LNCAP (cell line): Measurements from ENCODE around the gene HNRNPR.

Experiments
- TF ChIP-seq, protein P1 (sequence below): fragments of 450-650 bp; IDR thresholded peaks from 2 replicates; pipeline ENCODE4 v1.5.1; 2017; ENCODE audit warnings: mild to moderate bottlenecking

The HNRNPR gene

GRCh38 chr1:23344987-23345472, 946 bp upstream of the HNRNPR start:
- TF ChIP-seq, protein P1, sequence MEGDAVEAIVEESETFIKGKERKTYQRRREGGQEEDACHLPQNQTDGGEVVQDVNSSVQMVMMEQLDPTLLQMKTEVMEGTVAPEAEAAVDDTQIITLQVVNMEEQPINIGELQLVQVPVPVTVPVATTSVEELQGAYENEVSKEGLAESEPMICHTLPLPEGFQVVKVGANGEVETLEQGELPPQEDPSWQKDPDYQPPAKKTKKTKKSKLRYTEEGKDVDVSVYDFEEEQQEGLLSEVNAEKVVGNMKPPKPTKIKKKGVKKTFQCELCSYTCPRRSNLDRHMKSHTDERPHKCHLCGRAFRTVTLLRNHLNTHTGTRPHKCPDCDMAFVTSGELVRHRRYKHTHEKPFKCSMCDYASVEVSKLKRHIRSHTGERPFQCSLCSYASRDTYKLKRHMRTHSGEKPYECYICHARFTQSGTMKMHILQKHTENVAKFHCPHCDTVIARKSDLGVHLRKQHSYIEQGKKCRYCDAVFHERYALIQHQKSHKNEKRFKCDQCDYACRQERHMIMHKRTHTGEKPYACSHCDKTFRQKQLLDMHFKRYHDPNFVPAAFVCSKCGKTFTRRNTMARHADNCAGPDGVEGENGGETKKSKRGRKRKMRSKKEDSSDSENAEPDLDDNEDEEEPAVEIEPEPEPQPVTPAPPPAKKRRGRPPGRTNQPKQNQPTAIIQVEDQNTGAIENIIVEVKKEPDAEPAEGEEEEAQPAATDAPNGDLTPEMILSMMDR: no peak

DNA sequence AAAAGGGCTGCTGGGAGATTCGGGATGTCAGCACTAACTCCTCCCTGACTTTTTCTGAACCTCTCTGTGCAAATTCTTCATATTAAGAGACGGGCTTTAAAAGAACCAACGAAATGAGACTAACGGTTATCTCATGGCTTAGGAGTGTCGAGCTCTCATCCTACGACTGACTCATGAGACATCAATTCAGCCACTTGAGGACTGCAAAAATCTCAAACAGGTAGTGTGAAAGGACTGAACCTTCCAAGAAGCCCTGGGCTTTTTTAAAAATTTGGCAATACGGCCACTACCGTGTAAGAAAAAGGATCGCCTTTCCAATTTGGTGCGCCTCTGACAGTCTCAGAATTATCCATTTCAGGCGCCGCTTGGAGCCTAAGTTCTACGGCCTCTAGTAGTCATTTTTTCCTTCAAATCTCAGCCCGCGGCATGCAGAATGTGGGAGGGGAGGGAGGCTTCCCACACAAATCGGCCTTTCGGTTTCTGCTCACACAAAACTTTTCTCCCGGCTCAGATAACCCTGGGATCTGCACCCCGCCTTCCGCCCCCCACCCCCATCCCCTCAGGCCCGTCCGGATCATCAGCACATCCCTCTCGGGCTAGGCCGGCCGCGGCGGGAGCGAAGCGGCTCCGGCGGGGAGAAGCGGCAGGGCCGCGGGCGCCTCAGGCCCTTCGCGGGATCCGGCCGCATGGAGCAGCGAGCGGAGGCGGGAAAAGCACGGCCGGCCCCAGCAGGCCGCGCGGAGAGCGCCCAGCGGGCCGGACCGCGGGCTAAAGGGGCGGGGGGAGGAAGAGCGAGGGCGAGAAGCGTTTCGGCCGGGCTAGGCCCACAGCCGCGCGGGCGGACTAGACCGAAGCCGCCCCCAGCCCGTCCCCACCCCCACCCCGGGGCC, 618 bp downstream of the HNRNPR start:
- TF ChIP-seq, protein P1: no peak

- TF ChIP-seq, protein P1: no peak
Measured at GRCh38 chr1:23341931-23342692, 2.0 kb downstream of the HNRNPR start.

DNA sequence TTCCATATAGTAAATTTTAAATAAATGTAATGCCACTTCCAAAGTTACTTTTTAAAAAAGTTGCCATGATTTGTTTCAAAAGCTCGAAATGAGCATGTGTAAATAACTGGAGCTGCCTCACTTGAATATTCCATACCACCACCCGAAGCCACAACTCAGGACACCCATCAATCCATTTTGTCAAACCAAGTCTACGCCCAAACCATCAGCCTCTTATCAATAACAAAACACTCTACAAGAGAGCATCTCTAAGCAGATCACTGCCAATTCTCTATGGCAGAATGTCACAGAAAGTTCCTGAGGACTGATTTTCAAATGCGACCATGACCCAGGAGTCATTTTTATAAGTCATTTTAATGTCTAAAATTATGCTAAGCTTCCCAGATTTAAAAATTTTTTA, 4.5 kb downstream of the HNRNPR start:
- TF ChIP-seq, protein P1: no peak

GRCh38 chr1:23337869-23338268, 6.2 kb downstream of the HNRNPR start:
- TF ChIP-seq, protein P1: no peak

DNA sequence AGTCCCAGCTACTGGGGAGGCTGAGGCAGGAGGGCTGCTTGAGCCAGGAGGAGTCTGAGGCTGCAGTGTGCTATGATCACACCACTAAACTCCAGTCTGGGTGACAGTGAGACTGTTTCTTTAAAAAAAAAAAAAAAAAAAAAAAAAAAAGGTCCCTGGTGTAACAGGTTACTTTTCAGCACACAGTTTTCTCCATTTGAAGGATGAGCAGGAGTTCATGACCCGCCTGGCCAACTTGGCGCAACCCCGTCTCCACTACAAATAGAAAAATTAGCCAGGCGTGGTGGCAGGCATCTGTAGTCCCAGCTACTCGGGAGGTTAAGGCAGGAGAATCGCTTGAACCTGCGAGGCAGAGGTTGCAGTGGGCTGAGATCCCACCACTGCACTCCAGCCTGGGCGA, 12.4 kb downstream of the HNRNPR start:
- TF ChIP-seq, protein P1: no peak

DNA sequence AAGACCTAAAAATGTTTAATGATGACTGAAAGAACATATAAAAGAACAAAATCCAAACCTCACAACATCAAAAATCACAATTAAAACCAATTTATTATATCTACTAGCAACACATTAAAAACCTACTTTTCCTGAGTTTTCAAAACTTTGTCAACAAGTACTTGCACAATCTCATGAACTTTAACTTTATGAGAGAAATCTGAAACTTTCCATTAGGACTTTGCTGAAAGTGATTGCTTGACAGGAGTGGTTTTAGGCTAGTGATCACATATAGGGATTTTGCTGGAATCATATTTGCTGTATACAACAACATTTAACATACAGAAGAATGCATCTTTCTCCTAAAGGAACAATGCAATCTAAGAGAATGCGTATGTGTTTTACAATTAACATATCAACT, 13.2 kb downstream of the HNRNPR start:
- TF ChIP-seq, protein P1: no peak
